Osteoblast (primary cell): Measurements from ENCODE around the gene COMMD2. TPM values are rescaled to one million over a fixed set of nuclear protein-coding genes. Genes with fewer than 3 reads are reported as not detected.

Source experiments
- DNase-seq: peaks from one replicate; pipeline ENCODE4 v3.0.0; 2011; ENCODE audit warnings: low spot score, mixed read lengths; ENCODE audit not compliant: insufficient read length; ENCODE audit errors: missing footprints
- H2AFZ ChIP-seq: 2 replicates; pipeline ENCODE4 v1.6.0; 2011; ENCODE audit warnings: mild to moderate bottlenecking, low read length
- H3K27ac ChIP-seq: 2 replicates; pipeline ENCODE4 v1.5.1; 2011; ENCODE audit warnings: mild to moderate bottlenecking, low read depth, low read length, moderate library complexity
- H3K27me3 ChIP-seq: 2 replicates; pipeline ENCODE4 v1.6.0; 2012; ENCODE audit warnings: mild to moderate bottlenecking, control low read depth, inconsistent platforms, low read length, moderate library complexity; ENCODE audit not compliant: insufficient read depth
- H3K36me3 ChIP-seq: 2 replicates; pipeline ENCODE4 v1.5.1; 2011; ENCODE audit warnings: mild to moderate bottlenecking, low read length, control low read depth, moderate library complexity; ENCODE audit not compliant: insufficient read depth
- H3K4me1 ChIP-seq: 2 replicates; pipeline ENCODE4 v1.5.1; 2011; ENCODE audit warnings: mild to moderate bottlenecking, low read length, control low read depth, moderate library complexity; ENCODE audit not compliant: insufficient read depth
- H3K4me2 ChIP-seq: 2 replicates; pipeline ENCODE4 v1.6.0; 2011; ENCODE audit warnings: mild to moderate bottlenecking, low read length; ENCODE audit not compliant: insufficient read depth
- H3K4me3 ChIP-seq: fragments of 200-600 bp; sonication (generic); 3 replicates; pipeline ENCODE4 v1.5.1; 2012; ENCODE audit warnings: mild to moderate bottlenecking, low read length, inconsistent platforms; ENCODE audit not compliant: insufficient read depth
- H3K79me2 ChIP-seq: 2 replicates; pipeline ENCODE4 v1.6.0; 2012; ENCODE audit warnings: mild to moderate bottlenecking, low read length, control low read depth, inconsistent platforms; ENCODE audit not compliant: insufficient read depth
- H3K9me3 ChIP-seq: 2 replicates; pipeline ENCODE4 v1.5.1; 2011; ENCODE audit warnings: low read depth, low read length, control low read depth
- H4K20me1 ChIP-seq: 2 replicates; pipeline ENCODE4 v1.6.0; 2012; ENCODE audit warnings: mild to moderate bottlenecking, low read length, control low read depth; ENCODE audit not compliant: insufficient read depth
- total RNA-seq: library from RNA; depleted of rRNA; stranded (reverse); fragments of >200 nt; gene quantifications from 2 replicates; pipeline ENCODE4 v1.2.3, GENCODE V29; 2012
- TF ChIP-seq, protein P1 (sequence below): IDR thresholded peaks from 2 replicates; pipeline ENCODE4 v1.5.1; 2011; ENCODE audit warnings: mild to moderate bottlenecking, low read depth, low read length, moderate library complexity; ENCODE audit errors: extremely low read depth

Gene COMMD2
- total RNA-seq, 1 donor: 38.4 TPM

DNA sequence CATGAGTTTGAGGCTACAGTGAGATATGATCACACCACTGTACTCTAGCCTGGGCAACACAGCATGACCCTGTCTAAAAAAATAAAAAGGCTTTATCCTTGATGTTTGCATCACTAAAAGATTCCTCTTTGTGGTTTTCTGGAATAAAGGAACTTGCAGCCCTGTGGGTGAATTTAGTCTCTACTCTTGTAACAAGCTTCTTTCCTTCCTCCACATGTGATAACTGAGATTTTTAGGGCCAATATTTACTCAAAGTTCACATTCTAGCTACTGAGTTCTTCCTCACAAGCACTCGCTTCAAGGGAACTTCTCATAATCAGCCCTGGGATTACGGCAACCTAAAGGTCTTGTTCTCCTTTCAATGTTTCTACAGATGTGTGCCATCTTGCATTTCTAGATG is 24.6 kb downstream of the COMMD2 start:
- no peak overlapping the region for H2AFZ ChIP-seq

DNA sequence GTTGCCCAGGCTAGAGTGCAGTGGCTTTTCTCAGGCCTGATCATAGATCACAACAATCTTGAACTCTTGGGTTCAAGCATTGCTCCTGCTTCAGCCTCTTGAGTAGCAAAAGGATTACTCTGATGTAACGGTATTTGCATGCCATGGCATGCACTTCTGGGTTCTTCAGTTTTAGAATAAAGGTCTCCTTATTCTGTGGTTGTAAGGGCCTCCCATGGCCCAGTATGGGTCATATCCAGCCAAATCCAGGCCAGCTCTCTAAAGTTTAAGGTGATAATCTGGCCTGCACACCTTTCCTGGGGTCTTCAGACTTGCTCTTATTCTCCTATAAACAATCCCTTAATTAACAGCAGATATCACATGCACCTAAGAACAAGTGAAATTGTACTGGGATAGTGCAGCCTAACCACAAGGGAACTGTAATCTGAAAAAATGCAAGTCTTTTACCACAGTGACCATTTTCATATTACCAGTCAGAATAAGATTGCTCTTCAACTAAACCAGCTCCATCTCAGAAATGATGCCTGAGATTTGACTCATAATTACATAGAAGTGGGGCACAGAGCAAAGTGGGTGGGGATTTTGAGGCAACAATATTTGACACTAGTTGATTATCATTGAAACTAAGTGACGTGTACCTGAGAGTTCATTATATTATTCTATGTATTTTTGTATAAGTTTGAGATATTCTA is 25.4 kb downstream of the COMMD2 start:
- no peaks in the 10 kb centered on the region for H3K36me3 ChIP-seq
- no peaks in the 10 kb centered on the region for H3K79me2 ChIP-seq
- H4K20me1 ChIP-seq: no peaks in the 10 kb centered on the region
- H2AFZ ChIP-seq: no peak overlapping the region
- DNase-seq: no peak
- no peak overlapping the region for H3K4me2 ChIP-seq
- TF ChIP-seq, protein P1, sequence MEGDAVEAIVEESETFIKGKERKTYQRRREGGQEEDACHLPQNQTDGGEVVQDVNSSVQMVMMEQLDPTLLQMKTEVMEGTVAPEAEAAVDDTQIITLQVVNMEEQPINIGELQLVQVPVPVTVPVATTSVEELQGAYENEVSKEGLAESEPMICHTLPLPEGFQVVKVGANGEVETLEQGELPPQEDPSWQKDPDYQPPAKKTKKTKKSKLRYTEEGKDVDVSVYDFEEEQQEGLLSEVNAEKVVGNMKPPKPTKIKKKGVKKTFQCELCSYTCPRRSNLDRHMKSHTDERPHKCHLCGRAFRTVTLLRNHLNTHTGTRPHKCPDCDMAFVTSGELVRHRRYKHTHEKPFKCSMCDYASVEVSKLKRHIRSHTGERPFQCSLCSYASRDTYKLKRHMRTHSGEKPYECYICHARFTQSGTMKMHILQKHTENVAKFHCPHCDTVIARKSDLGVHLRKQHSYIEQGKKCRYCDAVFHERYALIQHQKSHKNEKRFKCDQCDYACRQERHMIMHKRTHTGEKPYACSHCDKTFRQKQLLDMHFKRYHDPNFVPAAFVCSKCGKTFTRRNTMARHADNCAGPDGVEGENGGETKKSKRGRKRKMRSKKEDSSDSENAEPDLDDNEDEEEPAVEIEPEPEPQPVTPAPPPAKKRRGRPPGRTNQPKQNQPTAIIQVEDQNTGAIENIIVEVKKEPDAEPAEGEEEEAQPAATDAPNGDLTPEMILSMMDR: no peak
- no peaks in the 10 kb centered on the region for H3K27me3 ChIP-seq
- no peaks in the 10 kb centered on the region for H3K9me3 ChIP-seq
- no peak overlapping the region for H3K27ac ChIP-seq
- H3K4me3 ChIP-seq: no peak overlapping the region
- H3K4me1 ChIP-seq: peaks cover 8% of the 10 kb centered on the region

More for the DNA sequence above, 24.6 kb downstream of the COMMD2 start:
- no peaks in the 10 kb centered on the region for H3K79me2 ChIP-seq
- H3K27ac ChIP-seq: no peak overlapping the region
- H3K4me3 ChIP-seq: no peak overlapping the region
- H3K27me3 ChIP-seq: no peaks in the 10 kb centered on the region
- H3K36me3 ChIP-seq: no peaks in the 10 kb centered on the region
- no peaks in the 10 kb centered on the region for H4K20me1 ChIP-seq
- no peak overlapping the region for H3K4me2 ChIP-seq
- DNase-seq: no peak
- TF ChIP-seq, protein P1: no peak
- peaks cover 8% of the 10 kb centered on the region for H3K4me1 ChIP-seq
- H3K9me3 ChIP-seq: no peaks in the 10 kb centered on the region

DNA sequence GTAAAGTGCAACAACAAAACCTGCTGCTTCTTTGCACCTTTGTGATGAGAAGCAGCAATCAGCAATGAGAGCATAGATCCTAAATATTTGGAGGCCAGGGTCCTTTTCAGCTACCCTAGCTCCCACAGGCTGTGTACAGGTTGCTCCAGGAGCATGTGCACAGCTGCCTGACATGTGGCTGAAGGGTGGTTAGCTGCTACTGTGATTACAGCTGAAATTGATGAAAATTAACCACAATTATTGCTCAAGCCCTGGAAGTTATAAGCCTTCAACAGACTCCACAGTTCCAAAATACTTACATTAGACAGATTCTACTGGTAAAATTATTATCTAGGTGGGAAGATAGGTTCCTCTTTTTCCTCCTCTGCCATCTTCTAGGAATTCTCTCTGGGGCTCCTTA is 28.5 kb downstream of the COMMD2 start:
- H3K4me3 ChIP-seq: no peak overlapping the region
- H3K9me3 ChIP-seq: no peaks in the 10 kb centered on the region
- H4K20me1 ChIP-seq: no peaks in the 10 kb centered on the region
- H3K79me2 ChIP-seq: no peaks in the 10 kb centered on the region
- H3K4me2 ChIP-seq: no peak overlapping the region
- no peak overlapping the region for H3K27ac ChIP-seq
- TF ChIP-seq, protein P1: no peak
- no peak overlapping the region for H2AFZ ChIP-seq
- no peak for DNase-seq
- H3K27me3 ChIP-seq: no peaks in the 10 kb centered on the region
- H3K4me1 ChIP-seq: peaks cover 8% of the 10 kb centered on the region
- H3K36me3 ChIP-seq: no peaks in the 10 kb centered on the region

DNA sequence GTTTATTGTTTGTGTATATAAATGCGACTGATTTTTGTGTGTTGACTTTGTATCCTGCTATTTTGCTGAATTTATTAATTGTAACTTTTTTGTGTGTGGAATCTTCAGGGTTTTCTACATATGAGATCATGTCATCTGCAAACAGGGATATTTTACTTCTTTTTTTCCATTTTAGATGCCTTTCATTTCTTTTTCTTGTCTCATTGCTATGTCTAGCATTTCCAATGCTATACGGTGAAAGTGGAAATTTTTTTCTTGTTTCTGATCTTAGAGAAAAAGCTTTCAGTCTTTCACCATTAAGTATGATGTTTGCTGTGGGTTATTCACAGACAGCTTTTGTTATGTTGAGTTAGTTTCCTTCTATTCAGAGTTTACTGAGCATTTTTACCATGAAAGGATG is 31.4 kb downstream of the COMMD2 start:
- no peak for DNase-seq
- TF ChIP-seq, protein P1: no peak
- no peaks in the 10 kb centered on the region for H3K9me3 ChIP-seq
- H4K20me1 ChIP-seq: no peaks in the 10 kb centered on the region
- H3K27ac ChIP-seq: no peak overlapping the region
- no peaks in the 10 kb centered on the region for H3K4me1 ChIP-seq
- H3K27me3 ChIP-seq: no peaks in the 10 kb centered on the region
- H3K4me3 ChIP-seq: no peak overlapping the region
- no peaks in the 10 kb centered on the region for H3K79me2 ChIP-seq
- H3K4me2 ChIP-seq: no peak overlapping the region
- no peak overlapping the region for H2AFZ ChIP-seq
- no peaks in the 10 kb centered on the region for H3K36me3 ChIP-seq
